Rectal smooth muscle tissue (tissue), 1 donor: Measurements from ENCODE around the gene IL16.
"Not testable (repeated sequence)": the region's sequence is repeated elsewhere in the genome, so short reads cannot be mapped to it uniquely, and the experiment has no call there.

Source experiments
- H3K27ac ChIP-seq: one replicate; pipeline ENCODE4 v1.7.0; 2013; ENCODE audit warnings: low read depth, low read length, inconsistent platforms
- H3K27me3 ChIP-seq: one replicate; pipeline ENCODE4 v1.7.0; 2013; ENCODE audit warnings: low read length; ENCODE audit not compliant: control insufficient read depth, insufficient read depth
- H3K36me3 ChIP-seq: one replicate; pipeline ENCODE4 v1.7.0; 2013; ENCODE audit warnings: low read length; ENCODE audit not compliant: control insufficient read depth, insufficient read depth
- H3K4me1 ChIP-seq: one replicate; pipeline ENCODE4 v1.7.0; 2013; ENCODE audit warnings: low read length; ENCODE audit not compliant: control insufficient read depth, insufficient read depth
- H3K4me3 ChIP-seq: one replicate; pipeline ENCODE4 v1.7.0; 2013; ENCODE audit warnings: low read length
- H3K9ac ChIP-seq: one replicate; pipeline ENCODE4 v1.7.0; 2013; ENCODE audit warnings: low read length

Gene IL16

GRCh38 chr15:81197255-81197630 lies 564 bp downstream of the IL16 start:
- Histone ChIP-seq H3K4me3 (no peak overlapping the region), H3K27me3 (no peaks in the 10 kb centered on the region), H3K36me3 (no peaks in the 10 kb centered on the region), H3K4me1 (no peaks in the 10 kb centered on the region), H3K9ac (no peak overlapping the region), H3K27ac (no peak overlapping the region)

- Histone ChIP-seq H3K4me1 (no peaks in the 10 kb centered on the region), H3K4me3 (no peak overlapping the region), H3K27ac (no peak overlapping the region), H3K9ac (no peak overlapping the region), H3K36me3 (no peaks in the 10 kb centered on the region), H3K27me3 (no peaks in the 10 kb centered on the region)
Measured at GRCh38 chr15:81197688-81198281, 1.1 kb downstream of the IL16 start.

GRCh38 chr15:81199031-81199779 lies 2.5 kb downstream of the IL16 start:
- H3K27me3 ChIP-seq, result no peaks in the 10 kb centered on the region

GRCh38 chr15:81206018-81206417 lies 9.3 kb downstream of the IL16 start:
- Histone ChIP-seq H3K27me3 (no peaks in the 10 kb centered on the region), H3K4me3 (no peak overlapping the region), H3K36me3 (no peaks in the 10 kb centered on the region), H3K4me1 (no peaks in the 10 kb centered on the region), H3K27ac (no peak overlapping the region), H3K9ac (no peak overlapping the region)

More at GRCh38 chr15:81199031-81199779, 2.5 kb downstream of the IL16 start:
- Histone ChIP-seq H3K27ac (no peak overlapping the region), H3K36me3 (no peaks in the 10 kb centered on the region), H3K4me1 (no peaks in the 10 kb centered on the region), H3K4me3 (no peak overlapping the region), H3K9ac (no peak overlapping the region)

- H3K4me1 ChIP-seq, H3K36me3 ChIP-seq, H3K4me3 ChIP-seq, H3K27ac ChIP-seq, H3K9ac ChIP-seq, H3K27me3 ChIP-seq: not testable (repeated sequence)
Measured at GRCh38 chr15:81207987-81208386, 11.3 kb downstream of the IL16 start.

GRCh38 chr15:81209635-81210034 lies 13.0 kb downstream of the IL16 start:
- Histone ChIP-seq H3K9ac (no peak overlapping the region), H3K27me3 (no peaks in the 10 kb centered on the region), H3K36me3 (no peaks in the 10 kb centered on the region), H3K4me3 (no peak overlapping the region), H3K4me1 (no peaks in the 10 kb centered on the region), H3K27ac (no peak overlapping the region)

- Histone ChIP-seq H3K4me1 (no peaks in the 10 kb centered on the region), H3K27me3 (peaks cover 5% of the 10 kb centered on the region), H3K9ac (no peak overlapping the region), H3K27ac (no peak overlapping the region), H3K4me3 (no peak overlapping the region), H3K36me3 (no peaks in the 10 kb centered on the region)
Measured at GRCh38 chr15:81211376-81211775, 14.7 kb downstream of the IL16 start.

GRCh38 chr15:81213982-81214381 lies 17.3 kb downstream of the IL16 start:
- Histone ChIP-seq H3K4me1 (no peaks in the 10 kb centered on the region), H3K27me3 (peaks cover 5% of the 10 kb centered on the region), H3K27ac (no peak overlapping the region), H3K9ac (no peak overlapping the region), H3K36me3 (no peaks in the 10 kb centered on the region), H3K4me3 (no peak overlapping the region)

- Histone ChIP-seq H3K27me3 (peaks cover 5% of the 10 kb centered on the region), H3K9ac (no peak overlapping the region), H3K4me1 (no peaks in the 10 kb centered on the region), H3K27ac (no peak overlapping the region), H3K4me3 (no peak overlapping the region), H3K36me3 (no peaks in the 10 kb centered on the region)
Measured at GRCh38 chr15:81215531-81215930, 18.9 kb downstream of the IL16 start.

- no peak overlapping the region for H3K4me3 ChIP-seq
- H3K27ac ChIP-seq, result no peak overlapping the region
- H3K4me1 ChIP-seq, result no peaks in the 10 kb centered on the region
- H3K27me3 ChIP-seq, result peaks cover 5% of the 10 kb centered on the region
- no peak overlapping the region for H3K9ac ChIP-seq
- no peaks in the 10 kb centered on the region for H3K36me3 ChIP-seq
Measured at GRCh38 chr15:81215983-81216382, 19.3 kb downstream of the IL16 start.

- Histone ChIP-seq H3K4me1 (no peaks in the 10 kb centered on the region), H3K9ac (no peak overlapping the region), H3K36me3 (no peaks in the 10 kb centered on the region), H3K27ac (no peak overlapping the region), H3K4me3 (no peak overlapping the region), H3K27me3 (peaks cover 5% of the 10 kb centered on the region)
Measured at GRCh38 chr15:81216422-81216821, 19.7 kb downstream of the IL16 start.

- no peak overlapping the region for H3K4me3 ChIP-seq
- H3K4me1 ChIP-seq, result no peaks in the 10 kb centered on the region
- no peak overlapping the region for H3K9ac ChIP-seq
- H3K27ac ChIP-seq, result no peak overlapping the region
- no peaks in the 10 kb centered on the region for H3K36me3 ChIP-seq
- H3K27me3 ChIP-seq, result no peaks in the 10 kb centered on the region
Measured at GRCh38 chr15:81221449-81221848, 24.8 kb downstream of the IL16 start.

GRCh38 chr15:81222007-81222406 lies 25.3 kb downstream of the IL16 start:
- H3K27ac ChIP-seq, result no peak overlapping the region
- no peaks in the 10 kb centered on the region for H3K4me1 ChIP-seq
- H3K9ac ChIP-seq, result no peak overlapping the region
- no peaks in the 10 kb centered on the region for H3K27me3 ChIP-seq
- no peak overlapping the region for H3K4me3 ChIP-seq
- H3K36me3 ChIP-seq, result no peaks in the 10 kb centered on the region
